ENCODE measurements around the gene METAP1. TPM values are rescaled to one million over a fixed set of nuclear protein-coding genes. Genes with fewer than 3 reads are reported as not detected.
A peak's percentile ranks its signal among the peaks of the same experiment; 100 is the strongest.
"Not testable (repeated sequence)": the region's sequence is repeated elsewhere in the genome, so short reads cannot be mapped to it uniquely, and the experiment has no call there.

Gene METAP1
- total RNA-seq, 1 experiment from 2014 or later: 60.8 TPM

DNA sequence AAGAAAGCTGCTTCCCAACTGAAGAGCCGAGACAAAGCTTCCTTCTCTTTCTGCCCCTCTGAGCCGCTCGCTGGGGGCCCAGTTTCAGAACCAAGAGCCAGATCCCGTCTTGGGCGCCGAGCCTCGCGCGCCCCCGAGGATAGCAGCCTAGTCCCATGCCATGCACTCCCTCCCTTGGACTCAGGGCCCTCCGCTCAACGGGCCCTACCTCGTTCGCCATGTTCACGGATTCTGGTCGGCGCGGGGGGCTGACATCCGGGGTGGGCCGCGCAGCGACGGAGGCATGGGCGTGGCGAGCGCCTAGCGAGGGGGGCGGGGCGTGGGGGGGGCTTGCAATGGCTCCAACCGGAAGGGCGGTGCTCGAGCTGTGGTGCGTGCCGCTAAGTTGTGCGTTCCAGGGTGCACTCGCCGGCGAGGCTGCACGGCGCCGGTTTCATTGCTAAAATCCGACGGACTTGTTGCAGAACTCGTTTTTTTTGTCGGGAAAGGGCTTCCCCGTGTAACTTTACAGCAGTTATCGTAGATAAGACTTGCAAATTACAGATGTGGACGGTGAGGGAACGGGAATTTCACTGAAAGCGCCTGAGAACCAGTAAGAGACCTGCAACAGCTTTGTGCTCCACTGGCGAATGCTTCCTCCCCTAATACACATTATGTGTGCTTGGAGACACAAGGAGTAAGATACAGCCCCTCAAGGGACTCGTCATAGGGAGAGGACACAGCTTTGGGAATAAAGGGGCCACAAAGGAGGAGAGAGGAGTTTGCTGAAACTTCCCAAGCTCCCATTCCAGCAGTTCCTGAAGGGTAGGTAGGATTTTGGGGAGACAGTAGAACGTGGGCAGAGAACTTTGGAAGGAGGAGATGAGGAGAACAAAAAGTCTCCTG lies 93.2 kb downstream of the METAP1 start, which contains the start of gene ADH5:
Gene ADH5, minus strand, starts transcription at position 308 of the 885 bp plus-strand sequence. Its CDS starts 88 bp downstream, at position 220.
- peak; percentile 67 for DNase-seq (ENCODE audit: extremely low read depth, low read depth)

DNA sequence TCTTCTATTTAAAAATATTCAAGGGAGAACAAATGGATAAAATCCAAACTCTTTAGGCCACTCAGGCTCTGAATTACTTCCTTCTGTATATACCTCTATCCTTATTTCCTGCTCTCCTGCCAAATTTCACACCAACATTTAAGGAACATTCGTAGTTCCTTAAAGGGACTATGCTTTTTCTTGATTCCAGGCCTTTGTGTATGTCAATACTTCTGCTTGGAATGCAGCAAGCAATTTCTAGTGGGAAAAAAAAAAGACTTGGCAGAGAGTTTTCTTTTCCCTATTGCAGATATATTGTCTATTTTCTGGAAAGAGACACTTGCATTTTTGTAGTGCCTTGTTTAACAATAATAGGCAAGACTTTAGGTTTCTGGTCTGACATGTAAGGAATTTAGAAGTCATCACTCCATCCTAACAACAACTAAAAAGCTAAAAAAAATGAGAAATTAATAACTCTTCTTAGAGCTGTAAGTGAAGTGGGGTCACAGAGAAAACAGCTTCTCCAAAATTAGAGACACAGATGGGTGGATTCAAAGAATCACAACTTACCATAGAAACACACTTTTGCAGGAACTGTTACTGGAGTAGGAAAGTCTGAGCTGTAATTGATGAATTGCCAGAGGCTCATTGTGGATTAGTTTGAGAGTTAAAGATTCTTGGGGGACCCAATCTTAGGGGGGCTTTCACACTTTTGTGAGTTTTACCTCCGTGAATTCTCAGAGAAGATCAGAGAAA lies 95.1 kb downstream of the METAP1 start:
- no peak for DNase-seq (ENCODE audit: extremely low read depth, low read depth)

DNA sequence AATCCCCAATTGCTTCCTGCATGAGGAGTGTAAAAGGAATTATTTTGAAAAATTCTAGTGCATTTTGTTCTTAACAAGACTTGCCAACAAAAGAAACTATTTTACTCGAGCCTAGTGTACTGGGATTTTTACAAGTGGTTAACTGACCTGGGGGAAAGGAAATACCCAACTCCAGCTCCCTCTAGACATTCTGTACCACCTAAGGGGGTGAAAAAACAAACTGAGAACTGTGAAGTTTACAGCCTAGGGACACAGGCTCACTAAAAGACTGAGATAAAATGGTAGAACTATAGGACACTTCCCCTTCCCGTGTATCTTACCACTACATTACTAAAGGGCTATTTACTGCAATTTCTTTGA lies 95.7 kb downstream of the METAP1 start:
- no peak for DNase-seq (ENCODE audit: extremely low read depth, low read depth)

DNA sequence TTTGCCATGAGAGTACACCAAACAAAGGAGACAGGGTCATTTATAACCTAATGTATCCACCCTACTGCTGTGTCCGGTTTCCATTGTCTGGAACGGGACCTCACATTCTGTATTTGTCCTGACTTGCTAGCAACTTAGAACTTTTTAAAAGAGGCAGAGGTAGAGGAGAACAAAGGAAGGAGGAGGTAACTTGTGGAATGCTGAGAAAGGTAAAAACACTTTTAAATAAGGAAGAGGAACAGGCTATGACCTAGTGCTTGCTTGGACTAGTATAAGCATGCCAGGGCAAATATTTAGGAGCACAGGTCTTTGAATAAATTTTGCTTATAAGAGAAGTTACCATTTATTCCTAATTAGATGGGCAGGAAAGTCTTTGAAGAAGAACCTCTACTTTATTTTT lies 96.3 kb downstream of the METAP1 start:
- DNase-seq (ENCODE audit: extremely low read depth, low read depth): not testable (repeated sequence)

DNA sequence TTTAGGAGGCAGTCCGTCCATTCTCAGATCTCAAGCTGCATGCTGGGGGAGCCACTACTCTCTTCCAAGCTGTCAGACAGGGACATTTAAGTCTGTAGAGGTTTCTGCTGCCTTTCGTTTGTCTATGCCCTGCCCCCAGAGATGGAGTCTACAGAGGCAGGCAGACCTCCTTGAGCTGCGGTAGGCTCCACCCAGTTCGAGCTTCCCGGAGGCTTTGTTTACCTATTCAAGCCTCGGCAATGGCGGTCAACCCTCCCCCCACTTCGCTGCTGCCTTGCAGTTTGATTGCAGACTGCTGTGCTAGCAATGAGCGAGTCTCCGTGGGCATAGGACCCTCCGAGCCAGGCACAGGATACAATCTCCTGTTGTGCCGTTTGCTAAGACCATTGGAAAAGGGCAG lies 103.8 kb downstream of the METAP1 start:
- no peak for DNase-seq (ENCODE audit: extremely low read depth, low read depth)

DNA sequence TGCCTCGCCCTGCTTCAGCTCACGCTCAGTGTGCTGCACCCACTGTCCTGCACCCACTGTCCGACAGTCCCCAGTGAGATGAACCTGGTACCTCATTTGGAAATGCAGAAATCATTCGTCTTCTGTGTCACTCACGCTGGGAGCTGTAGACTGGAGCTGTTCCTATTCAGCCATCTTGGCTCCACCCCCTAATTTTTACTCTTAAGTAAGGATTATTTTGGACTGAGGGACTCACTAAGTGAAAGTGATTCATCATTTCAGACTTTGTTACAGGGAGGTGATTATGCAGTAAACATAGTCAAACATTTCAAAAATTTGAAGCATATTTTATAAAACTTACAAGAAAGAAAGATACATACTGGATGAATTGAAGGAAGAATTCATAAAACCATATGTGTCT lies 104.3 kb downstream of the METAP1 start:
- not testable (repeated sequence) for DNase-seq (ENCODE audit: extremely low read depth, low read depth)

DNA sequence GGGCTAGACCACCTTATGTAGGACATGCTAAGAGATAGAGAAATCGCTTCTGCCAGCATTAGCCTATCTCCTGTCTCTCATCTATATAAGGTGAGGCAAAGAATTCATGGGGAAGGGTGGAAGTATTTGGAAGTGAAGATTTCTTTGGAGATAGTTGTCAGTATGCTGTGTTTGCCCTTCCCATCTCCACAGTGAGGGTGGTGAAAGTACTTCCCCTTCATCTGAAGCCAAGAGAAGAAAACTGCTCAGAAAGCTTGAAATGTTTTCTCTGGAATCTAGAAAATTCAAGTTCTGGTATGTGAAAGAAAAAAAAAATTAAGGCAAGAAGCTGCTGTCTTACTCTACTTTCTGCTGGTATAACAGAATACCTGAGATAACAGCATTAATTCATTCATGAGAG lies 105.4 kb downstream of the METAP1 start:
- no peak for DNase-seq (ENCODE audit: extremely low read depth, low read depth)

DNA sequence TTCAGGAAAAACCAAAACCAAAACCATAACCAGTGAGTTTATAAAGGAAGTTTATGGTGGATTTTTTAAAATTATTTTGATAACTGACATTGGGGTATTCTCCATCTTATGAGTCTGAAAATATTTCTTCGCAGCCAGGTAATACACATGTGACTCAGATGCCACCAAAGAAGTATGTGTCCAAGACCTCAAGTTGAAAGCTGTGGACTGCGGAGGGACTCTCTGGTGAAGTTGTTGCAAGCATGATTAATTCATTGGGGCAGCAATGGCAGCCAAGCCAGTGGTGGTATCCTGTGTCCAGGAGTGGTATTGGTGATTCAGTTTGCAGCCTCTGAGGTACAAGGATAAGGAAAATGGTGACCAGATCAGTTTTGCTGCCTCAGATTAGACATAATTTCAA lies 107.1 kb downstream of the METAP1 start:
- no peak for DNase-seq (ENCODE audit: extremely low read depth, low read depth)

DNA sequence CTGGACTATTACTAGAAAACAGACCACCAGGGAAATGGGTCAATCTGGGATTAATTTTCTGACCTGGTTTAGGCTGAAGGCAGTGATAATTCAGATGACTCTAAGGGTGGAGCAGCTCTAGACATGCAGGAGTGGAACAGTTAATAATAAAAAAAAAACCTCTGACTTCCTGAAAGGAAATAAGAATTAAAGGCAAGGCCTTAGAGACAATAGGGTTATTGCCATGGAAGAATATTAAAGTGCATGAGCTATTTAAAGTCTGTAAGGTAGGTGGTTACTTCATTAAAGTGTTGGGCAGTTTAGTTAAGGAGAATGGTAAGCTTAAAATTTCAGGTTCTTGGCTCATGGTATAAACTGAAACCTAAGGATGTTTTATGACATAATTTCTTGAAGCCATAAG lies 107.6 kb downstream of the METAP1 start:
- no peak for DNase-seq (ENCODE audit: extremely low read depth, low read depth)

DNA sequence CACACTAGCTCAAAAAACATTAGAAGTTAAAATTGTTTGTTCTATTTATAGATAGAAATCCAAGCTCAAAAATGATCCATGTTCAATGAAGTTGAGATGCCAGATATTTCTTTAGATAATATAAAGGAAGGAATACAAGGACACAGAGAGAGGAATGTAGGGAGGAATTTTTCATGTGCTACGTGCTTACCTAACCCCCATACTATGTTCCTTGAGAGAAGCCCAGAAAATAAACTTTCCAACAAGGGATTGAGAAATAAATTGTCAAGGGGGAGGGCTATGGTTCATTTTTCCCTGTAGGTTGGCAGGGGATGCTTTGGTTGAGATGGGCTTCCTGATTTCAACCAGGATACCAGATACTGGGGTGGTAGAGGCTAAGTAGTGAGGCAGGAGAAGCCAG lies 108.6 kb downstream of the METAP1 start:
- DNase-seq (ENCODE audit: extremely low read depth, low read depth): no peak

DNA sequence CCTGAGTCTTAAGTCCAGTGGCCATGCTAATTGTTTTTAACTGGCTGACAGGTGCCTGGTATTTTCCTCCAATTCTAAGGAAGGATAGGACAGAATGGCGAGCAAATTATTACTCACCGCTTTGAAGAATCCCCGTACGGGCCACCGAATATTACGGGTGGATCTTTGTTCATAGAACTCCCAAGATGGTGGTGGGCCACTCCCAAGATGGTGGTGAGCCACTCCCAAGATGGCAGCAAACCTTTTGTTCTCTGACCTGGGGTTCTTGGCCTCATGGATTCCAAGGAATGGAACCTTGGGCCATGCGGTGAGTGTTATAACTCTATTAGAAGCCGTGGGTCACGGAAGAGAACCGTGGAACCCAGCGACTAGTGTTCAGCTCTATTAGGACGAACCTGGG lies 113.8 kb downstream of the METAP1 start:
- not testable (repeated sequence) for DNase-seq (ENCODE audit: extremely low read depth, low read depth)

Small RNAs within 50 kb of the gene (small RNA-seq; reads per million reads assigned to genes)
- gene MIR3684: 0.02 to 0.18 reads per million in 2 experiments
- 0 reads per million in 2 experiments for gene RNU7-149P

Other genes starting within 250 kb of the METAP1 start
- 145 and 148 TPM in 2 replicates for gene EIF4E, start 66.6 kb upstream of the METAP1 start, total RNA-seq (2014; rRNA removed; shearing (Covaris generic))
- gene ADH5, start 93.1 kb downstream of the METAP1 start, total RNA-seq (2014; rRNA removed; shearing (Covaris generic)): 92.4 and 92.9 TPM in 2 replicates
- not detected in 2 replicates for gene ADH4, start 148.6 kb downstream of the METAP1 start, total RNA-seq (2014; rRNA removed; shearing (Covaris generic))
- not detected in 2 replicates for gene ADH6, start 223.5 kb downstream of the METAP1 start, total RNA-seq (2014; rRNA removed; shearing (Covaris generic))